EL (cell line): ENCODE data around the gene BUB3.
A peak's percentile ranks its signal among the peaks of the same experiment; 100 is the strongest.
"Not testable (repeated sequence)": the region's sequence is repeated elsewhere in the genome, so short reads cannot be mapped to it uniquely, and the experiment has no call there.

Experiments used
- DNase-seq: peaks from one replicate; pipeline ENCODE4 v3.0.0-alpha.2; 2016

The BUB3 gene

DNA sequence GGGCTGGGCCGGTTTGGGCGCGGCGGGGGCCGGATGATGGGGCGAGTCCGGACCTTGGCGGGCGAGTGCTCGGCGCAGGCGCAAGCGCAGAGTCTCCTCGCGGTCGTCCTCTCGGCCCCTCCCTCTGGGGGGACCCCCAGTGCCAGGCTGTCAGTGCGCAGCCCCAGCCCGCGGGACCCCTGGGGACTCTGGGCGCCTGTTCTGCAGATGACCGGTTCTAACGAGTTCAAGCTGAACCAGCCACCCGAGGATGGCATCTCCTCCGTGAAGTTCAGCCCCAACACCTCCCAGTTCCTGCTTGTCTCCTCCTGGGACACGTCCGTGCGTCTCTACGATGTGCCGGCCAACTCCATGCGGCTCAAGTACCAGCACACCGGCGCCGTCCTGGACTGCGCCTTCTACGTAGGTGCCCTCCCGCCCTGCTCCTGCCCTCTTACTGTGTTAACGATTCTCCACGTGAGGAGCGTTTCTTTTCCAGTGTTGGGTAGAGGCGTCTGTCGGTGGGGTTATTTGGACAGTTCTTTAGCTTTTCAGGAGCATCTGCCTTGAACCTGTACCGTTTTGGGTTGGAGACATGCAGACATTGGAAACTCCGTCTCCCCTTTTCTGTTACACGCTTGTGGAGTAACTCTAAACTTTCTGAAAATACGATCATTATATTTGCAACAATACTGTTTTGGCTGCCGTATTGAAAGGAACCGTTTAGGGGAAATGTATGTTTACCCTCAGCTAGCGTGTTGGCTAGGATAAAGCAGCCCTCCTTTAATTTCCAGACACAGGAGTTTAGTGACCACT lies 706 bp downstream of the BUB3 start:
- DNase-seq = peak; percentile 59

DNA sequence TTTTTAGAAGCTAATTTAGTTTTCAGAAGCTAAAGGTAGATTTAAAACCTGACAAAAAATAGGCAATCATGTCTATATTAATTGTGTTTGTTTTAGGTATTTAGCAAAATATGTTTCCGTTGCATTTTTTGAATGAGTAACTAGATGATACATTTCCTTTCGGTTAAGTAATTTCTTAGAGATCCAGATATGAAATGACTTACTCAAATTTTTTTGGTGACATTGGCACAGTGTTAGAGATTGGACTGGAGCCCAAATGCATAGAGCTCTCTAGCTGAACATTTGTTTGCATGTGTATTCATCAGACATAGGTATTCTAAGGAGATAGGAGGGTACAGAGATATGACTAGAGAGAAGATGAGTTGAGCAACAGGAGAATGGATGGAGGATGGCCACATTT lies 1.9 kb downstream of the BUB3 start:
- peak; percentile 72 for DNase-seq

- DNase-seq = peak; percentile 67
These were observed 3.0 kb downstream of the BUB3 start for GRCh38 chr10:123157210-123157609.

DNA sequence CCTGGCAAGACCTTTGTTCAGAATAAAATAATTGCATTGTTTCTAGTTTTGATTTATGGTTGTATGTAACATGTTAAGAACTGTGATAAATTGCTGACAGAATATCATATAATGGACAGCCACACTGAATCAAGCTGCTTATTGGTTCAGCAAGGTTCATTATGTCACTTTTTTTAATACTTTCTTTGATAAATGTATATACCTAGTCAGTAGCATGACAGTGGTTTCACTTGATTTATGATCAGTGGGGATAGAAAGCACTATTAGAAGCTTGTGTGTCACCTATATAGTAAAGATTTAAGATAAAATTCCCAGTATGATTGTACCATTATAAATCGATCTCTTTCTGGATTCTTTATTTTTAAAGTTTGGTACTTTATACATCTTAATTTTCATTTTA lies 4.5 kb downstream of the BUB3 start:
- DNase-seq = no peak

- no peak for DNase-seq
These were observed 6.2 kb downstream of the BUB3 start for GRCh38 chr10:123160311-123160980.

- no peak for DNase-seq
These were observed 10.1 kb downstream of the BUB3 start for GRCh38 chr10:123164319-123164718.

- DNase-seq = no peak
These were observed 11.4 kb downstream of the BUB3 start for GRCh38 chr10:123165445-123166072.

GRCh38 chr10:123166618-123167017 lies 12.4 kb downstream of the BUB3 start:
- DNase-seq = no peak

- no peak for DNase-seq
These were observed 16.8 kb downstream of the BUB3 start for GRCh38 chr10:123170961-123171360.

DNA sequence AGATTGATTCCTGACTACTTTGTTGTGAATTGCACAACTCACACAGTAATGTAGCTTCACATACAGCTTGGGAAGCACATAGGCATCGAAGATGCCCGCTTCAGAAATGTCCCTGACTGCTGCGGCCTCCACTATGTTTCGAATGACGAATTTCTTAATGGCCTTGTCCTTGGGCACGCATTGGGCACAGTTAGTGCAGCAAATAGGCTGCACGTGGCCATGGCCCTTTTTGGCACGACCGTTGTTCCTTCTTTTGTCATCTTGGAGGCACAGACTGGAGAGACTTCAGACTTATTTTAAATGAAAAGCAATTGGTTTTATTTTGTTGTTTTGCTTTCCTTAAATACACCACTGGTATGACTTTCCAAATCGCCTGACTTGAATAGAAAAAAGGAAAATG lies 17.4 kb downstream of the BUB3 start:
- DNase-seq = not testable (repeated sequence)

DNA sequence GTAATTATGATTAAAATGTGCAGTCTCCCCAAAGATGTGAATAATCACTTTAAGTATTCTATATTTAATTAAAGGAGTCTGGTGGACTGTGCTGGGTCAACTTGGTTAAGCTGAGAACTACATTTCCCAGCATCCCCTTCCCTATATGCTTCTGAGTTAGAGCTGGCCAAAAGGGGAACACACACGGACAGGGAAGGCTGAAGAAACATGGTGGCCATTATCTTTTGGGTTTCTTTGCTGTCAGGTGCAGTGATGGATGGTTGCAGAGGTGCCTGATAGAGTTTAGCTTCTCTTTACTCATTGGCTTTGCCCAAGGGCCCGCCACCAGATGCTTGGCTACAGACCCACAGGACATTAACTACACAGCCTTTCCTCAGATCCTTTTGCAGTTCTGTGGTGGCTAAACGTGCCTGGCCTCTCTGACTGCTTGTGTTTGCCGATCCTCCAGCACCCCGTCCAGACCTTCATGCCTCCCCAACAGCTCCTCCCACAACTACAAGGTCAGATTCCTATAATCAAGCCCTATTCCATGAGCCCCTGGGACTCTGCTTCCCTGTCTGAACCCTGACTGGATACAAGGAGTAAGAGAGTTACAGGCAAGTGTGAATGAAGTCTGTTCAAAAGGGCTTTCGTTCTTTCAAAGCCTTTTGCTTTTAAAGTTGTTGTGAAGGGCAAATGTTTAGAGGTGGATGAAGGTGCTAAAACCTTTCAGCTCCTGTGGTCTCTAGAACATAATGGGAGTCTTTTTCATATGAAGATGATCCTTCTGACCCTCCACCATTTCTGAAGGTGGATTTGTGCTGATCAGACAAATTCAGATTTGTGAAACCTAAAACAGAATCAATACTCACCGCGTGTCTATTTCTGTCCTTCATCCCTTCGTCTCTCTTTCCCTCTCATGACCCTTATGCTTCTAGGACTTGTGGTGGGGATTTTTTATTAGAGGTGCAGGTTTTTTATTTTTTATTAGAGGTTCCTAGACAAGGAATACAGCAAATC lies 21.5 kb downstream of the BUB3 start:
- DNase-seq = no peak

- DNase-seq = not testable (repeated sequence)
These were observed 24.2 kb downstream of the BUB3 start for GRCh38 chr10:123178390-123178789.

- DNase-seq = no peak
These were observed 26.2 kb downstream of the BUB3 start for GRCh38 chr10:123180101-123181090.

- DNase-seq = no peak
These were observed 29.5 kb downstream of the BUB3 start for GRCh38 chr10:123183724-123184123.

GRCh38 chr10:123187781-123188180 lies 33.6 kb downstream of the BUB3 start:
- no peak for DNase-seq

GRCh38 chr10:123191886-123192285 lies 37.7 kb downstream of the BUB3 start:
- DNase-seq = no peak

DNA sequence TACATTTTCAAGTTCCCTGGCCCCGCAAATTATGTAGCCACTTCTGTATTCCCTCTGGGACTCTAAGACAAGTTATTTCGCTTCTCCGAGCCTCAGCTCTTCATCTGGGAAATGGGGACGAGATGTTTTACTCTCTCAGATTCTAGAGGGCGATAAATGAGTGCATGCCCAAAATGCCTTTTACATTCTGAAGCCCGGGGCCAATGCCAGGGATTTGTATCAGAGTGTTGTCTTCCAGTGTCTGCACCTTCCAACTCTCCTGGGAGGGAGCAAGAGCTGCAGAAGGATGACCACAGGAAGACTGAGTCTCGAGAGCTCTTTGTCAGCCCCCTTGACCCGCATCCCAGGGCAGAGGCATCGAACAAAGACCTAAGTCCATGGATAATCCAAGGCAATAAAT lies 39.9 kb downstream of the BUB3 start:
- DNase-seq = no peak

DNA sequence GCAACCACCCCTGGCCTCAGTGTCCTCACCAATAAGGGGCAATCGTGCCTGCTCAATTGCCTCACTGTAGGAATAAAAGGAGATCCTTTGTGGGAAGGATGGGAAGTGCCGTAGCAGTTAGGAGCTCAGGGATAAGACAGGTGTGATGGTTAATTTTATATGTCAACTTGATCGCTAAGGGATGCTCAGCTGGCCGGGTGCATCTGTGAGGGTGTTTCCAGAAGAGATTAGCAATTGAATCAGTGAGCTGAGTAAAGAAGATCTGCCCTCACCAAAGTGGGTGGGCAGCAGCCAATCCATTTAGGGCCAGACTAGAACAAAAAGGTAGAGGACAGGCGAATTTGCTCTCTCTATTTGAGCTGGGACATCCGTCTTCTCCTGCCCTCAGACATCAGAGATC lies 46.3 kb downstream of the BUB3 start:
- DNase-seq = no peak

GRCh38 chr10:123202506-123202905 lies 48.3 kb downstream of the BUB3 start:
- no peak for DNase-seq

DNA sequence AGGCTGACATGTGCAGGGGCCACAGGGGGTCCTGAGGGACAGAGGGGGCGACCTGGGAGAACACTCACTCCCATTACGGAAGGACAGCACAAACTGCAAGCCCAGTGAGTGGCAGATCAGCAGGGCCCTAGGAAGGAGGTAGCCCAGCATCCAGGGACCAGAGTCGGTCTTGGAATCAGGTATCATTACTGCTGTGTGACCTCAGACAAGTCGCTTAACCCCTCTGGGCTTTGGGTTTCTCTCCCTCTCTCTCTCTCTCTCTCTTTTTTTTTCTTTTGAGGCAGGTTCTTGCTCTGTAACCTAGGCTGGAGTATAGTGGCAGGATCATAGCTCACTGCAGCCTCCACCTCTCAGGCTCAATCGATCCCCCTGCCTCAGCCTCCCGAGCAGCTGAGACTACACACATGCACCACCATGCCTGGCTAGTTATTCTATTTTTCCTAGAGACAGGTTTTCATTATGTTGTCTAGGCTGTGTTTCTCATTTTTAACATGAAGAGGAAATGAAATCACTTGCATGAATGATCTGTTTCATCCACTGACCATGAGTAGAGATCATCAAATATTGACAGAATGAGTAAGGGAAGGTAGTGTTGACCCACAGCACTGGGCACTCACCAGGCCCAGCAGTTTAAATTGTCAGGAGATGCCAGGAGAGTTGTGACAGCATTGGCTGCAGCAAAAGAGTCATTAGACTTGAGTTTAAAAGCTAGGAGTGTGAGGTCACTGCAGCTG lies 49.4 kb downstream of the BUB3 start:
- no peak for DNase-seq

DNA sequence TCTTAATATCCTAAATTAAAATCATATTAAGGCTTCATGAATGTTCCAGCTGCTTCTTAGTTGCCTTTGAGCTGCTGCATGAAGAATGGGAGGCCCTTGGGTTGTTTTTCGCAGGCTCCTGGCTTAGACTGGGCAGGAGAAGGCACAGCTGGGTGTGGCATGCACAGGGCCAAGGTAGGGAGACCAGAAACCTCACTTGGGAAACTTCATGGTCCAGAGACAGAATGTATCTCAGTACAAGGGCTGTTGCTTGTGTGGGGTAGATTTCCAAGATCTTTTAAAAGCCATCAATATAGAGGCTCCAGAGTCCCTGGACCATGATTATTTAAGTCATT lies 49.9 kb downstream of the BUB3 start:
- no peak for DNase-seq
